IMR-90 (cell line): ENCODE data around the gene NPAS3. TPM values are rescaled to one million over a fixed set of nuclear protein-coding genes. Genes with fewer than 3 reads are reported as not detected.

Source experiments
- ATAC-seq: fragments of 200-7000 bp; cut with Tn5 transposase; 2 replicates; pipeline ENCODE4 v1.9.1; 2020; ENCODE audit warnings: low read depth, mild to moderate bottlenecking, moderate library complexity
- BruUV-seq: library from RNA; stranded (reverse); fragments of 400-500 nt; replicated peaks from 2 replicates; lab custom pipeline; 2021; lab: Mats Ljungman, UMichigan
- CTCF ChIA-PET: fragments of 300-600 bp; formaldehyde crosslinking; extraction: SDS; loops from one replicate; lab custom pipeline; 2021; ENCODE audit warnings: antibody characterized with exemption; lab: Yijun Ruan, JAX
- POLR2A ChIA-PET: fragments of 300-600 bp; sonication (Branson Sonifier 250); formaldehyde crosslinking; loops from one replicate; lab custom pipeline; 2022; ENCODE audit warnings: antibody characterized with exemption; ENCODE audit not compliant: unreplicated experiment; lab: Charles Lee
- DNase-seq: peaks from one replicate; pipeline ENCODE4 v3.0.0; 2013
- H2AFZ ChIP-seq: replicated peaks from 2 replicates; pipeline ENCODE3; 2013; ENCODE audit warnings: low read length, mild to moderate bottlenecking; ENCODE audit not compliant: poor library complexity
- H2AK5ac ChIP-seq: 2 replicates; pipeline ENCODE4 v1.6.1; 2013; ENCODE audit warnings: low read depth, low read length, inconsistent platforms
- H2AK9ac ChIP-seq: replicated peaks from 2 replicates; pipeline ENCODE3; 2013; ENCODE audit warnings: mild to moderate bottlenecking, low read depth, low read length, moderate library complexity; ENCODE audit not compliant: poor library complexity
- H2BK120ac ChIP-seq: 2 replicates; pipeline ENCODE4 v1.6.1; 2013; ENCODE audit warnings: low read depth, low read length, inconsistent platforms
- H2BK15ac ChIP-seq: 3 replicates; pipeline ENCODE4 v1.6.1; 2013; ENCODE audit warnings: low read depth, low read length, inconsistent platforms
- H2BK20ac ChIP-seq: 2 replicates; pipeline ENCODE4 v1.6.1; 2013; ENCODE audit warnings: low read depth, mild to moderate bottlenecking, inconsistent platforms, low read length, moderate library complexity
- H2BK5ac ChIP-seq: 2 replicates; pipeline ENCODE4 v1.6.1; 2013; ENCODE audit warnings: mild to moderate bottlenecking, low read depth, low read length, inconsistent platforms; ENCODE audit not compliant: poor library complexity, severe bottlenecking
- H3K14ac ChIP-seq: replicated peaks from 2 replicates; pipeline ENCODE4 v1.6.1; 2013; ENCODE audit warnings: low read depth, low read length, inconsistent platforms
- H3K18ac ChIP-seq: 2 replicates; pipeline ENCODE4 v1.6.1; 2013; ENCODE audit warnings: low read depth, low read length, control low read depth
- H3K23ac ChIP-seq: 2 replicates; pipeline ENCODE4 v1.6.1; 2013; ENCODE audit warnings: low read depth, low read length, inconsistent platforms
- H3K27ac ChIP-seq: 2 replicates; pipeline ENCODE4 v1.5.1; 2013; ENCODE audit warnings: mild to moderate bottlenecking, control low read depth, low read length; ENCODE audit not compliant: insufficient read depth
- H3K27me3 ChIP-seq: 2 replicates; pipeline ENCODE4 v1.6.1; 2013; ENCODE audit warnings: low read length; ENCODE audit not compliant: control insufficient read depth, insufficient read depth
- H3K36me3 ChIP-seq: 2 replicates; pipeline ENCODE4 v1.6.1; 2013; ENCODE audit warnings: low read length, mixed read lengths; ENCODE audit not compliant: control insufficient read depth, insufficient read depth
- H3K4ac ChIP-seq: 2 replicates; pipeline ENCODE4 v1.6.1; 2013; ENCODE audit warnings: low read depth, low read length, inconsistent platforms
- H3K4me1 ChIP-seq: 2 replicates; pipeline ENCODE4 v1.6.1; 2013; ENCODE audit warnings: low read length, mixed read lengths; ENCODE audit not compliant: control insufficient read depth, insufficient read depth
- H3K4me2 ChIP-seq: 2 replicates; pipeline ENCODE4 v1.6.1; 2013; ENCODE audit warnings: low read depth, mild to moderate bottlenecking, control low read depth, low read length, moderate library complexity
- H3K4me3 ChIP-seq: 2 replicates; pipeline ENCODE4 v1.5.1; 2013; ENCODE audit warnings: low read depth, mild to moderate bottlenecking, control low read depth, low read length, moderate library complexity; ENCODE audit not compliant: insufficient read depth
- H3K56ac ChIP-seq: 2 replicates; pipeline ENCODE4 v1.6.1; 2013; ENCODE audit warnings: low read length, inconsistent platforms; ENCODE audit not compliant: insufficient read depth; ENCODE audit errors: extremely low read depth
- H3K79me1 ChIP-seq, 2 experiments: 2 replicates each; pipeline ENCODE4 v1.6.1; 2013; ENCODE audit warnings: low read length in 2 of 2, inconsistent platforms in 1 of 2, low read depth in 1 of 2
- H3K9ac ChIP-seq: 2 replicates; pipeline ENCODE4 v1.6.1; 2013; ENCODE audit warnings: low read depth, low read length, control low read depth
- H3K9me1 ChIP-seq: 2 replicates; pipeline ENCODE4 v1.6.1; 2013; ENCODE audit warnings: low read length, inconsistent platforms; ENCODE audit not compliant: insufficient read depth
- H3K9me3 ChIP-seq: 2 replicates; pipeline ENCODE4 v1.6.1; 2013; ENCODE audit warnings: low read length; ENCODE audit not compliant: control insufficient read depth, insufficient read depth
- H4K20me1 ChIP-seq: 2 replicates; pipeline ENCODE4 v1.6.1; 2013; ENCODE audit warnings: low read length, inconsistent platforms; ENCODE audit not compliant: insufficient read depth
- H4K5ac ChIP-seq: 2 replicates; pipeline ENCODE4 v1.6.1; 2013; ENCODE audit warnings: mild to moderate bottlenecking, low read depth, low read length, control low read depth
- H4K8ac ChIP-seq, 2 experiments: 2 replicates each; pipeline ENCODE4 v1.6.1; 2013; ENCODE audit warnings: low read depth in 2 of 2, low read length in 2 of 2, control low read depth in 1 of 2, inconsistent platforms in 1 of 2
- H4K91ac ChIP-seq: 2 replicates; pipeline ENCODE4 v1.6.1; 2013; ENCODE audit warnings: low read depth, low read length, inconsistent platforms; ENCODE audit not compliant: insufficient read depth
- ELK1 ChIP-seq: fragments of 150-350 bp; IDR thresholded peaks from 2 replicates; pipeline ENCODE4 v1.6.1; 2016; ENCODE audit warnings: low read depth, mild to moderate bottlenecking, low read length, moderate library complexity, borderline replicate concordance
- FOS ChIP-seq: fragments of 150-350 bp; IDR thresholded peaks from 2 replicates; pipeline ENCODE4 v1.6.1; 2016; ENCODE audit warnings: low read depth, low read length
- MAFK ChIP-seq: IDR thresholded peaks from 2 replicates; pipeline ENCODE4 v1.6.1; 2012; ENCODE audit warnings: low read depth, low read length, improper control_type of control experiment
- MXI1 ChIP-seq: IDR thresholded peaks from 2 replicates; pipeline ENCODE4 v1.6.1; 2012; ENCODE audit warnings: low read depth, mild to moderate bottlenecking, low read length, moderate library complexity, borderline replicate concordance
- NFE2L2 ChIP-seq: fragments of 150-350 bp; IDR thresholded peaks from 2 replicates; pipeline ENCODE4 v1.6.1; 2016; ENCODE audit warnings: low read depth, mild to moderate bottlenecking, low read length
- RAD21 ChIP-seq: IDR thresholded peaks from 2 replicates; pipeline ENCODE4 v1.6.1; 2012; ENCODE audit warnings: low read length, improper control_type of control experiment
- RCOR1 ChIP-seq: IDR thresholded peaks from 2 replicates; pipeline ENCODE4 v1.6.1; 2012; ENCODE audit warnings: mild to moderate bottlenecking, low read length, improper control_type of control experiment; ENCODE audit not compliant: insufficient replicate concordance
- RFX5 ChIP-seq: IDR thresholded peaks from 2 replicates; pipeline ENCODE4 v1.8.0; 2012; ENCODE audit warnings: low read depth, mild to moderate bottlenecking, low read length, moderate library complexity
- USF2 ChIP-seq: fragments of 150-350 bp; IDR thresholded peaks from 2 replicates; pipeline ENCODE4 v1.6.1; 2017; ENCODE audit warnings: mild to moderate bottlenecking, antibody characterized with exemption, low read length, low read depth
- WGBS, 2 experiments: methylation state at CpG; one replicate each; pipeline versions ENCODE4 v1.1.5 to v1.1.7; 2013; ENCODE audit warnings: missing lambda C conversion rate in 2 of 2; ENCODE audit not compliant: insufficient read length in 1 of 2; ENCODE audit errors: extremely low coverage in 2 of 2; 5-methylcytosine and 5-hydroxymethylcytosine counted together
- dilution Hi-C: fragments of 300-500 bp; cut with HindIII; formaldehyde crosslinking; loops from one replicate; pipeline ENCODE4 v1.14.3; 2018; ENCODE audit warnings: low sequenced_read_pairs; ENCODE audit not compliant: unreplicated experiment
- in situ Hi-C: fragments of 300-500 bp; cut with MboI; formaldehyde crosslinking; loops from 3 replicates; pipeline ENCODE4 v1.14.3; 2019; ENCODE audit warnings: low sequenced_read_pairs, inconsistent platforms, mixed read lengths
- intact Hi-C: fragments of 100-400 bp; cut with micrococcal nuclease; formaldehyde crosslinking; loops from 2 replicates; pipeline ENCODE4 v1.10.0; 2022
- polyA plus RNA-seq, 3 experiments: library from polyadenylated mRNA; depleted of rRNA; stranded (reverse); fragments of >200 nt; gene quantifications; 2 replicates each; pipeline ENCODE4 v1.2.3, GENCODE V29; 2012; ENCODE audit warnings: low replicate concordance in 1 of 3
- total RNA-seq: library from RNA; depleted of rRNA; stranded (reverse); fragments of >200 nt; gene quantifications from 2 replicates; pipeline ENCODE4 v1.2.3, GENCODE V29; 2012
- TF ChIP-seq, protein P1 (sequence below): conservative IDR thresholded peaks from 2 replicates; pipeline ENCODE4 v1.5.1; 2012; ENCODE audit warnings: mild to moderate bottlenecking, low read depth, low read length, improper control_type of control experiment

Gene NPAS3
- total and polyA plus RNA-seq, 2 of the 4 experiments (the other 2 are of a cell fraction) = not detected

DNA sequence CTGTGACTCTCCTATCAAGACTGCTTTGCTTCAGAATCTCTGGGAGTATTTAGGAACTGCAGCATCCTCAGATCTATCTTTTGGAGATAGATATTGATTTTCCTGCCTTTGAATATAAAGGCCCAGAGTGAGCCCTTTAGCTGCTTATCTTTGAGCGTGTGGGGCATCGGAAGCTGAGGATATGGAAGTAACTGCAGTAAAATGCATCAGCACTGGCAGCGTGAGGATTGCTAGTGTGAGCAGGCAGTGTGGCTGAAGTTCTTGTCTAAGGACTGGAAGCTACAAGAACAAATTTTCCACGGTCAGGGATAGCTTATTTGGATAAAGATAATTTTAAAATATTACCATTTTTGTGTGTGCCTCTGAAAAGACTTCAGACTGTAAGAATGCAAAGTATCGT is 474.7 kb downstream of the NPAS3 start:
- WGBS, 2 experiments = no CpG with 5 or more reads among the region's 5 CpGs
- no peak for ATAC-seq
- Histone ChIP-seq H3K27me3 (no peaks in the 10 kb centered on the region), H3K4ac (no peak overlapping the region), H2AFZ (no peak overlapping the region), H3K14ac (no peak overlapping the region), H2BK5ac (no peak overlapping the region), H2BK20ac (no peak overlapping the region), H3K27ac (no peak overlapping the region), H4K91ac (no peak overlapping the region), H3K79me1 (no peaks in the 10 kb centered on the region), H3K4me1 (no peaks in the 10 kb centered on the region), H4K5ac (no peak overlapping the region), H2AK9ac (no peak overlapping the region), H3K56ac (no peak overlapping the region), H2BK120ac (no peak overlapping the region), H3K23ac (no peak overlapping the region), H2AK5ac (no peak overlapping the region), H3K18ac (no peak overlapping the region), H3K9me3 (no peaks in the 10 kb centered on the region), H3K4me2 (no peak overlapping the region), H3K9me1 (no peaks in the 10 kb centered on the region), H2BK15ac (no peak overlapping the region), H3K4me3 (no peak overlapping the region), H4K20me1 (no peaks in the 10 kb centered on the region), H4K8ac (no peak overlapping the region), H3K36me3 (no peaks in the 10 kb centered on the region), H3K9ac (no peak overlapping the region)
- DNase-seq = no peak
- ChIA-PET CTCF (interaction anchor here (0.6 kb wide), 1 partner anchor 673 kb away, joined by 4 read pairs; no protein-coding TSS in a partner anchor), POLR2A (no interaction called here)
- intact Hi-C loops = no loop called here
- in situ Hi-C loops = no loop called here
- BruUV-seq = no TSS peak
- dilution Hi-C loops = no loop called here
- TF ChIP-seq ELK1 (no peak), MAFK (no peak), FOS (no peak), RFX5 (no peak), RCOR1 (no peak), MXI1 (no peak), NFE2L2 (no peak), RAD21 (no peak), USF2 (no peak)
- TF ChIP-seq, protein P1, sequence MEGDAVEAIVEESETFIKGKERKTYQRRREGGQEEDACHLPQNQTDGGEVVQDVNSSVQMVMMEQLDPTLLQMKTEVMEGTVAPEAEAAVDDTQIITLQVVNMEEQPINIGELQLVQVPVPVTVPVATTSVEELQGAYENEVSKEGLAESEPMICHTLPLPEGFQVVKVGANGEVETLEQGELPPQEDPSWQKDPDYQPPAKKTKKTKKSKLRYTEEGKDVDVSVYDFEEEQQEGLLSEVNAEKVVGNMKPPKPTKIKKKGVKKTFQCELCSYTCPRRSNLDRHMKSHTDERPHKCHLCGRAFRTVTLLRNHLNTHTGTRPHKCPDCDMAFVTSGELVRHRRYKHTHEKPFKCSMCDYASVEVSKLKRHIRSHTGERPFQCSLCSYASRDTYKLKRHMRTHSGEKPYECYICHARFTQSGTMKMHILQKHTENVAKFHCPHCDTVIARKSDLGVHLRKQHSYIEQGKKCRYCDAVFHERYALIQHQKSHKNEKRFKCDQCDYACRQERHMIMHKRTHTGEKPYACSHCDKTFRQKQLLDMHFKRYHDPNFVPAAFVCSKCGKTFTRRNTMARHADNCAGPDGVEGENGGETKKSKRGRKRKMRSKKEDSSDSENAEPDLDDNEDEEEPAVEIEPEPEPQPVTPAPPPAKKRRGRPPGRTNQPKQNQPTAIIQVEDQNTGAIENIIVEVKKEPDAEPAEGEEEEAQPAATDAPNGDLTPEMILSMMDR = no peak
